Lung (tissue), 12 donors: Measurements from ENCODE around the gene DENND1A. TPM values are rescaled to one million over a fixed set of nuclear protein-coding genes. Genes with fewer than 3 reads are reported as not detected.
A peak's percentile ranks its signal among the peaks of the same experiment; 100 is the strongest.

Source experiments
- ATAC-seq: fragments of 200-7000 bp; cut with Tn5 transposase; one replicate; pipeline ENCODE4 v1.9.1; 2020; ENCODE audit warnings: moderate number of reproducible peaks; ENCODE audit not compliant: insufficient read depth, low FRiP score
- DNase-seq, 3 donors: peaks; one replicate each; pipeline ENCODE4 v3.0.0-alpha.2; 2013 to 2017
- H3K27ac ChIP-seq, 2 donors: one replicate each; pipeline ENCODE4 v1.5.1; 2013; ENCODE audit warnings: mild to moderate bottlenecking in 2 of 2, moderate library complexity in 2 of 2, control low read depth in 1 of 2, inconsistent platforms in 1 of 2, low read depth in 1 of 2, low read length in 1 of 2
- H3K27me3 ChIP-seq, 3 donors: one replicate each; pipeline ENCODE4 v1.5.1; 2013; ENCODE audit warnings: low read length in 2 of 3; ENCODE audit not compliant: control insufficient read depth in 3 of 3, insufficient read depth in 3 of 3
- H3K36me3 ChIP-seq, 4 donors: one replicate each; pipeline ENCODE4 v1.5.1; 2013; ENCODE audit warnings: low read length in 4 of 4, mild to moderate bottlenecking in 1 of 4, moderate library complexity in 1 of 4; ENCODE audit not compliant: control insufficient read depth in 4 of 4, insufficient read depth in 4 of 4
- H3K4me1 ChIP-seq, 5 donors: one replicate each; pipeline ENCODE4 v1.5.1; 2013; ENCODE audit warnings: low read length in 5 of 5, mild to moderate bottlenecking in 2 of 5, moderate library complexity in 1 of 5; ENCODE audit not compliant: control insufficient read depth in 5 of 5, insufficient read depth in 5 of 5
- H3K4me3 ChIP-seq: one replicate; pipeline ENCODE4 v1.5.1; 2013; ENCODE audit warnings: mild to moderate bottlenecking, control low read depth, moderate library complexity
- H3K9ac ChIP-seq, 2 donors: one replicate each; pipeline ENCODE4 v1.5.1; 2013; ENCODE audit warnings: low read length in 2 of 2, control low read depth in 1 of 2; ENCODE audit not compliant: insufficient read depth in 1 of 2
- H3K9me3 ChIP-seq, 4 donors: one replicate each; pipeline ENCODE4 v1.5.1; 2013; ENCODE audit warnings: low read length in 3 of 4, mild to moderate bottlenecking in 1 of 4, moderate library complexity in 1 of 4; ENCODE audit not compliant: control insufficient read depth in 4 of 4, insufficient read depth in 3 of 4
- CTCF ChIP-seq: IDR thresholded peaks from 2 replicates; pipeline ENCODE4 v1.5.1; 2012; ENCODE audit warnings: mild to moderate bottlenecking; ENCODE audit errors: control extremely low read depth, extremely low read depth
- WGBS, 2 donors: extraction: QIAGEN DNeasy Blood & Tissue Kit; methylation state at CpG; one replicate each; pipeline ENCODE4 v1.1.7; 2013; 5-methylcytosine and 5-hydroxymethylcytosine counted together
- polyA plus RNA-seq, 2 donors: library from polyadenylated mRNA; stranded (reverse); fragments of 200-250 nt; gene quantifications; one replicate each; pipeline ENCODE4 v1.2.1, GENCODE V29; 2013
- total RNA-seq, 2 donors: library from RNA; depleted of rRNA in 1 of 2; stranded (reverse); fragments of >200 nt in 1 of 2; gene quantifications; one replicate each; pipeline ENCODE4 v1.2.1, GENCODE V29; 2014 to 2021
- donor health status: control.
- donor health status: control.
- donor health status: Bipolar disorder and iron deficiency.
- donor health status: healthy.
- donor health status: DM: yes; HTN: yes; CAD: no.

The DENND1A gene
- total and polyA plus RNA-seq, 4 donors: 5.7 to 29.8 (median 14.5) TPM

- ATAC-seq: no peak
- Histone ChIP-seq H3K9me3 (no peaks in the 10 kb centered on the region), H3K4me3 (no peak overlapping the region), H3K4me1 (peaks cover 8 to 18% (median 14%) of the 10 kb centered on the region in 5 donors), H3K27me3 (peaks cover 0 to 47% (median 2%) of the 10 kb centered on the region in 3 donors), H3K36me3 (no peaks in the 10 kb centered on the region), H3K27ac (peak overlapping the region; percentile 46 to 64), H3K9ac (peak overlapping the region in 1 of 2 donors; percentile 61)
- no peak for TF ChIP-seq CTCF
- no peak for DNase-seq
- WGBS, 2 donors: 29 to 34% methylated on average over 6 of the region's 6 CpGs
Measured at GRCh38 chr9:123928533-123929176, 1.3 kb downstream of the DENND1A start.

- Histone ChIP-seq H3K27me3 (peaks cover 0 to 46% (median 2%) of the 10 kb centered on the region in 3 donors), H3K9ac (no peak overlapping the region), H3K4me3 (no peak overlapping the region), H3K36me3 (no peaks in the 10 kb centered on the region), H3K4me1 (peaks cover 8 to 24% (median 15%) of the 10 kb centered on the region in 5 donors), H3K9me3 (no peaks in the 10 kb centered on the region), H3K27ac (no peak overlapping the region)
- WGBS, 2 donors: 34 to 39% methylated on average over 5 of the region's 5 CpGs
- ATAC-seq (peak; percentile 19), DNase-seq (peak in 2 of 3 donors; percentile 31 to 68)
- no peak for TF ChIP-seq CTCF
Measured at GRCh38 chr9:123927625-123928532, 2.0 kb downstream of the DENND1A start.

GRCh38 chr9:123926941-123927340, 3.0 kb downstream of the DENND1A start:
- Histone ChIP-seq H3K4me3 (no peak overlapping the region), H3K27ac (no peak overlapping the region), H3K27me3 (peaks cover 0 to 49% (median 2%) of the 10 kb centered on the region in 3 donors), H3K9ac (no peak overlapping the region), H3K9me3 (no peaks in the 10 kb centered on the region), H3K36me3 (no peaks in the 10 kb centered on the region), H3K4me1 (peaks cover 10 to 28% (median 16%) of the 10 kb centered on the region in 5 donors)
- TF ChIP-seq CTCF: no peak
- WGBS, 2 donors: 71 to 86% methylated on average over 5 of the region's 5 CpGs
- DNase-seq: no peak
- no peak for ATAC-seq
